A172 (cell line): Measurements from ENCODE around the gene DOC2B. TPM values are rescaled to one million over a fixed set of nuclear protein-coding genes. Genes with fewer than 3 reads are reported as not detected.
"Not testable (repeated sequence)": the region's sequence is repeated elsewhere in the genome, so short reads cannot be mapped to it uniquely, and the experiment has no call there.

ENCODE experiments used
- DNase-seq: peaks from one replicate; pipeline ENCODE4 v3.0.0-alpha.2; 2015; ENCODE audit warnings: low spot score
- total RNA-seq: library from RNA; depleted of rRNA; stranded (reverse); fragments of >200 nt; shearing (Covaris generic); gene quantifications from 2 replicates; pipeline ENCODE4 v1.2.3, GENCODE V29; 2014; rRNA removed

The DOC2B gene
- total RNA-seq, 1 experiment from 2014 or later = 0.14 TPM

GRCh38 chr17:145671-146541 lies 35.5 kb downstream of the DOC2B start:
- DNase-seq = no peak

- no peak for DNase-seq
These were observed 36.3 kb downstream of the DOC2B start for GRCh38 chr17:144936-145670.

DNA sequence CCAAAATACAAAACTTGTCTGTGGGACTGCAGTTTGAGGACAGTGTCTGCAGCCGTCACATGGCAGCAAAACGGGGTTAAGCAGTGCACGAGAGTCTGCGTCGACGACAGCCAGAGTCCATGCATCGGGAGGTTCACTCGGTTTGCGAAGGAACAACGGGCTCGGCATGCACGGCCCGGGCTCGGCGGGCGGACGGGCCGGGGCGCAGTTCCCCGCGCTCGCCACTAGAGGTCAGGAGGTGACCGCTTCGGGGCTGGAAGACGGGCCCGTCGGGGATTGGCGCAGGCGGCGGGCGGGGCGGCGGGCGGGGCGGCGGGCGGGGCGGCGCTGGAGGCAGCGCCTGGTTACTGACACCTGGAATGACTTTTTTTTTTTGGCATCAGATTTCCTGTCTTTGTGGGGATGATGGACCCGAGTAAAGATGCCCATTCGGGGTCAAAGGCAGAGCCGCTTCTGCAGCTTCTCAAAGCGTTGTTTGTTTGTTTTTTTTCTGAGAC lies 37.6 kb downstream of the DOC2B start:
- peak; percentile 54 for DNase-seq

GRCh38 chr17:142876-143784 lies 38.3 kb downstream of the DOC2B start:
- DNase-seq = no peak

- DNase-seq = peak; percentile 71
These were observed 39.3 kb downstream of the DOC2B start for GRCh38 chr17:142102-142661.

- not testable (repeated sequence) for DNase-seq
These were observed 41.8 kb downstream of the DOC2B start for GRCh38 chr17:139401-140205.

GRCh38 chr17:137166-137807 lies 44.2 kb downstream of the DOC2B start, which contains the start of gene SCGB1C2:
TSS of gene SCGB1C2 (plus strand) at chr17:137569. CDS start at chr17:137591, 22 bp downstream.
- DNase-seq = not testable (repeated sequence)

DNA sequence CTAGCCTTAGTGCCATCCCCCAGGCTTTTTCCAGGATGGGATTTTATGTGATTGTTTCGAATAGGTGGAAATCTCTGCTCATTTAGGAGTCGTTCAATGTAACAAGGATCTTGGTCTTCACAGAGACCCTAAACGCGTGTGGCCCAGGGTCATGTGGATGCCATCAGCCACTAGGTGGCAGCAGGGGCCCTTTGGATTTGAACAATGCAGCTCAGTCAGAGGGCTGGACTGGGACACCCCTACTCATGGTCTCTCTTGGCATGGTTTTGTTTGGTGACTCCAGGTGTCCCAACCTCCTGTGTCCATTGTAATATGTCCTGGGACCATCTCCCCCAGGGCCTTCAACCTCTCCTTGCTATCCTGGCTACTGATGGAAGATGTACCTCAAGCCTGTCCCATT lies 44.9 kb downstream of the DOC2B start:
- not testable (repeated sequence) for DNase-seq

DNA sequence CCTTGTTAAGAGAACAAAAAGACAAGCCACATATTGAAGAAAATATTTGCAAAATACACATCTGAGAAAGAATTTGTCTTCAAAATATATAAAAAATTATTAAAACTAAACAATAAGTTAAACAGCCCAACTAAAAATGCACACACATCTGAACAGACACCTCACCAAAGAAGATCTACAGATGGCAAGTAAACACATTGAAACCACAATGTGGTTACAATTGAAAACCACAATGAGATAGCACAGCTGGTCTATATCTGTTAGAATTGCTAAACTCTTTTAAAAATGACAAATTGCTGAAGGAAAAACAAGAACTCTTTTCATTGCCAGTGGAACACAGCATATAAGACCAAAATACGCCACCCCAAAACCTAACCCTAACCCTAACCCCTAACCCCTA lies 45.6 kb downstream of the DOC2B start:
- not testable (repeated sequence) for DNase-seq

- not testable (repeated sequence) for DNase-seq
These were observed 46.4 kb downstream of the DOC2B start for GRCh38 chr17:135022-135421.

GRCh38 chr17:134332-134785 lies 47.1 kb downstream of the DOC2B start:
- DNase-seq = not testable (repeated sequence)

DNA sequence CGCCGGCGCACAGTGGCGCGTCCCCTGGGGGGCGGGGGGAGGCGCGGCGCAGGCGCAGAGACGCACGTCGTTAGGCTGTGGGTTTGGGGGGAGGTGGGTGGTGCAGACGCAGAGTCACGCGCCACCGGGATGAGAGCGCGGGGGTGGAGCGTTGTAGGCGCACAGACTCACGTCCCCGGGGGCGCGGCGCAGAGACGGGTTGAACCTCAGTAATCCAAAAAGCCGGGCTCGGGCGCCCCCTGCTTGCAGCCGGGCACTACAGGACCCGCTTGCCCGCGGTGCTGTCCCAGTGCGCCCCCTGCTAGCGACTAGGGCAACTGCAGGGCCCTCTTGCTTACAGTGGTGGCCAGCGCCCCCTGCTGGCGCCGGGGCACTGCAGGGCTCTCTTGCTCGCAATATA lies 47.5 kb downstream of the DOC2B start:
- not testable (repeated sequence) for DNase-seq

GRCh38 chr17:118339-118917 lies 63.0 kb downstream of the DOC2B start:
- DNase-seq = peak; percentile 4

DNA sequence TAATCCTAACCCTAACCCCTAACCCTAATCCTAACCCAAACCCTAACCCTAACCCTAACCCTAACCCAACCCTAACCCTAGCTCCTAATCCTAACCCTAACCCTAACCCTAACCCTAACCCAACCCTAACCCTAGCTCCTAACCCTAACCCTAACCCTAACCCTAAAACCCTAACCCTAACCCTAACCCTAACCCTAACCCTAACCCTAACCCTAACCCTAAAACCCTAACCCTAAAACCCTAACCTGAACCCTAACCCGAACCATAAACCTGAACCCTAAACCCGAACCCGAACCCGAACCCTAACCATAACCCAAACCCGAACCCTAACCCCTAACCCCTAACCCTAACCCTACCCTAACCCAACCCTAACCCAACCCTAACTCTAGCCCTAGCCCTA lies 68.3 kb downstream of the DOC2B start:
- DNase-seq = not testable (repeated sequence)

Other genes with a start within 250 kb of the DOC2B start
- gene SCGB1C2, start 44.1 kb downstream of the DOC2B start, total RNA-seq = not detected in 2 replicates
- gene RPH3AL, start 171.2 kb upstream of the DOC2B start, total RNA-seq = 3.9 and 6.6 TPM in 2 replicates